Hindlimb muscle (tissue), 1 donor: Measurements from ENCODE around the gene GALM. TPM values are rescaled to one million over a fixed set of nuclear protein-coding genes. Genes with fewer than 3 reads are reported as not detected.
"Not testable (repeated sequence)": the region's sequence is repeated elsewhere in the genome, so short reads cannot be mapped to it uniquely, and the experiment has no call there.

Experiments used
- DNase-seq: peaks from one replicate; pipeline ENCODE4 v3.0.0-alpha.2; 2013
- polyA plus RNA-seq: library from polyadenylated mRNA; unstranded; fragments of 120-200 nt; gene quantifications from one replicate; pipeline ENCODE4 v1.2.1, GENCODE V29; 2013; ENCODE audit not compliant: insufficient read length

The GALM gene
- polyA plus RNA-seq, 1 donor, result 15.0 TPM

- DNase-seq, result no peak
These were observed 47.0 kb downstream of the GALM start for GRCh38 chr2:38712871-38713270.

GRCh38 chr2:38713338-38713737 is 47.4 kb downstream of the GALM start:
- no peak for DNase-seq

- DNase-seq, result not testable (repeated sequence)
These were observed 49.0 kb downstream of the GALM start for GRCh38 chr2:38714941-38715340.

- no peak for DNase-seq
These were observed 50.3 kb downstream of the GALM start for GRCh38 chr2:38716185-38716584.

GRCh38 chr2:38718601-38719000 is 52.7 kb downstream of the GALM start:
- DNase-seq, result no peak

GRCh38 chr2:38719706-38720105 is 53.8 kb downstream of the GALM start:
- DNase-seq, result no peak

GRCh38 chr2:38720613-38721241 is 54.8 kb downstream of the GALM start:
- peak; percentile 65 for DNase-seq

- DNase-seq, result no peak
These were observed 56.6 kb downstream of the GALM start for GRCh38 chr2:38722271-38723061.

- no peak for DNase-seq
These were observed 57.3 kb downstream of the GALM start for GRCh38 chr2:38723173-38723572.

- DNase-seq, result no peak
These were observed 61.7 kb downstream of the GALM start for GRCh38 chr2:38727661-38728060.

GRCh38 chr2:38728694-38729093 is 62.8 kb downstream of the GALM start:
- DNase-seq, result no peak

- no peak for DNase-seq
These were observed 65.2 kb downstream of the GALM start for GRCh38 chr2:38731090-38731489.

GRCh38 chr2:38731684-38732221 is 65.8 kb downstream of the GALM start:
- no peak for DNase-seq

GRCh38 chr2:38733300-38733971 is 67.5 kb downstream of the GALM start:
- no peak for DNase-seq

GRCh38 chr2:38734299-38735058 is 68.6 kb downstream of the GALM start:
- DNase-seq, result no peak

GRCh38 chr2:38735999-38736320 is 70.0 kb downstream of the GALM start:
- no peak for DNase-seq

GRCh38 chr2:38737000-38737698 is 71.2 kb downstream of the GALM start:
- peak; percentile 15 for DNase-seq

GRCh38 chr2:38737925-38738324 is 72.0 kb downstream of the GALM start:
- DNase-seq, result no peak

GRCh38 chr2:38739524-38739923 is 73.6 kb downstream of the GALM start:
- DNase-seq, result no peak

GRCh38 chr2:38740851-38741731 is 75.2 kb downstream of the GALM start:
- DNase-seq, result peak; percentile 38
